Loucy (cell line): ENCODE measurements around the gene SMC6.

Source experiments
- H2AFZ ChIP-seq: fragments of 200-600 bp; sonication (generic); 2 replicates; pipeline ENCODE4 v1.6.0; 2016; ENCODE audit warnings: antibody characterized with exemption, mild to moderate bottlenecking, low read length, moderate library complexity
- H3F3A ChIP-seq: fragments of 200-600 bp; 2 replicates; pipeline ENCODE4 v1.6.0; 2016; ENCODE audit warnings: antibody characterized with exemption, low read depth, mild to moderate bottlenecking
- H3K27me3 ChIP-seq: fragments of 200-600 bp; sonication (generic); 2 replicates; pipeline ENCODE4 v1.6.1; 2014; ENCODE audit warnings: low read length, mild to moderate bottlenecking; ENCODE audit not compliant: insufficient read depth, poor library complexity, severe bottlenecking
- H3K36me3 ChIP-seq: fragments of 200-600 bp; sonication (generic); 2 replicates; pipeline ENCODE4 v1.6.1; 2016; ENCODE audit warnings: low read length; ENCODE audit not compliant: insufficient read depth
- H3K4me1 ChIP-seq: fragments of 200-600 bp; sonication (generic); 2 replicates; pipeline ENCODE4 v1.5.1; 2014; ENCODE audit warnings: low read length, mild to moderate bottlenecking; ENCODE audit not compliant: insufficient read depth, poor library complexity, severe bottlenecking
- H3K4me2 ChIP-seq: fragments of 200-600 bp; sonication (generic); 2 replicates; pipeline ENCODE4 v1.6.0; 2014; ENCODE audit warnings: antibody characterized with exemption, low read length, low read depth, mild to moderate bottlenecking; ENCODE audit not compliant: poor library complexity, severe bottlenecking
- H3K4me3 ChIP-seq: fragments of 200-600 bp; sonication (generic); 2 replicates; pipeline ENCODE4 v1.5.1; 2014; ENCODE audit warnings: low read length, mild to moderate bottlenecking, mixed read lengths; ENCODE audit not compliant: poor library complexity, severe bottlenecking
- H3K79me2 ChIP-seq: fragments of 200-600 bp; sonication (generic); 2 replicates; pipeline ENCODE4 v1.6.1; 2014; ENCODE audit warnings: low read length; ENCODE audit not compliant: insufficient read depth
- H3K9ac ChIP-seq: fragments of 200-600 bp; sonication (generic); 2 replicates; pipeline ENCODE4 v1.6.0; 2014; ENCODE audit warnings: mild to moderate bottlenecking, low read depth, low read length, moderate library complexity; ENCODE audit not compliant: poor library complexity, severe bottlenecking
- H3K9me2 ChIP-seq: fragments of 200-600 bp; sonication (generic); replicated peaks from 2 replicates; pipeline ENCODE4 v1.6.1; 2016; ENCODE audit warnings: low read depth, low read length, mixed read lengths
- H3K9me3 ChIP-seq: fragments of 200-600 bp; sonication (generic); 2 replicates; pipeline ENCODE4 v1.6.1; 2014; ENCODE audit warnings: mild to moderate bottlenecking, antibody characterized with exemption, low read length, low read depth; ENCODE audit not compliant: insufficient read depth
- H4K20me1 ChIP-seq: fragments of 200-600 bp; sonication (generic); 2 replicates; pipeline ENCODE4 v1.6.0; 2014; ENCODE audit warnings: antibody characterized with exemption, low read length, mild to moderate bottlenecking; ENCODE audit not compliant: insufficient read depth, poor library complexity, severe bottlenecking
- CTCF ChIP-seq: fragments of 200-600 bp; sonication (generic); conservative IDR thresholded peaks from 2 replicates; pipeline ENCODE4 v1.5.1; 2014; ENCODE audit warnings: mild to moderate bottlenecking, antibody characterized with exemption, low read length
- EZH2phosphoT487 ChIP-seq: fragments of 200-600 bp; IDR thresholded peaks from 2 replicates; pipeline ENCODE4 v1.6.1; 2018; ENCODE audit warnings: antibody characterized with exemption, mild to moderate bottlenecking, moderate library complexity, borderline replicate concordance

Gene SMC6

GRCh38 chr2:17674817-17675216, 78.8 kb downstream of the SMC6 start:
- Histone ChIP-seq H3K9ac (no peak overlapping the region), H3K9me3 (no peaks in the 10 kb centered on the region), H3K4me3 (no peak overlapping the region), H3K27me3 (no peaks in the 10 kb centered on the region), H3K4me1 (no peaks in the 10 kb centered on the region), H4K20me1 (no peaks in the 10 kb centered on the region), H3F3A (no peaks in the 10 kb centered on the region), H3K4me2 (no peak overlapping the region), H3K36me3 (peaks cover 12% of the 10 kb centered on the region; the same call in 1 of the 2 replicates), H3K9me2 (no peaks in the 10 kb centered on the region), H2AFZ (no peak overlapping the region), H3K79me2 (no peaks in the 10 kb centered on the region)
- TF ChIP-seq EZH2phosphoT487 (no peak), CTCF (no peak)

GRCh38 chr2:17672583-17673317, 80.9 kb downstream of the SMC6 start:
- H3K9me2 ChIP-seq = no peaks in the 10 kb centered on the region
- H3K79me2 ChIP-seq = no peaks in the 10 kb centered on the region
- peaks cover 16% of the 10 kb centered on the region; the same call in 1 of the 2 replicates for H3K36me3 ChIP-seq
- H3K9ac ChIP-seq = no peak overlapping the region
- H4K20me1 ChIP-seq = no peaks in the 10 kb centered on the region
- H3K27me3 ChIP-seq = no peaks in the 10 kb centered on the region
- H3K4me2 ChIP-seq = no peak overlapping the region
- no peak overlapping the region for H2AFZ ChIP-seq
- no peaks in the 10 kb centered on the region for H3K4me1 ChIP-seq
- H3K9me3 ChIP-seq = no peaks in the 10 kb centered on the region
- no peak overlapping the region for H3K4me3 ChIP-seq
- no peaks in the 10 kb centered on the region for H3F3A ChIP-seq
- TF ChIP-seq EZH2phosphoT487 (no peak), CTCF (no peak; the same call in 1 of the 2 replicates)

GRCh38 chr2:17667898-17668297, 85.7 kb downstream of the SMC6 start:
- no peak overlapping the region for H3K9ac ChIP-seq
- no peaks in the 10 kb centered on the region for H3K27me3 ChIP-seq
- H3F3A ChIP-seq = no peaks in the 10 kb centered on the region
- no peaks in the 10 kb centered on the region for H4K20me1 ChIP-seq
- H2AFZ ChIP-seq = no peak overlapping the region
- H3K9me2 ChIP-seq = no peaks in the 10 kb centered on the region
- no peaks in the 10 kb centered on the region for H3K79me2 ChIP-seq
- no peak overlapping the region for H3K4me2 ChIP-seq
- no peaks in the 10 kb centered on the region for H3K9me3 ChIP-seq
- H3K4me3 ChIP-seq = no peak overlapping the region
- TF ChIP-seq CTCF (no peak), EZH2phosphoT487 (no peak)
- H3K4me1 ChIP-seq = no peaks in the 10 kb centered on the region
- H3K36me3 ChIP-seq = peaks cover 31% of the 10 kb centered on the region
